ENCODE data around the gene YARS1.

GRCh38 chr1:32783851-32784250, 33.3 kb downstream of the YARS1 start:
- no peak for TF ChIP-seq ZNF274 (IDR thresholded peaks at IDR 0.05; ENCODE audit: low read depth, low read length)
- TF ChIP-seq SUZ12 (IDR thresholded peaks at IDR 0.05; ENCODE audit: extremely low read depth, insufficient read depth, insufficient read length): no peak
- no peak for TF ChIP-seq YY1 (IDR thresholded peaks at IDR 0.05; ENCODE audit: insufficient read depth, insufficient read length)
